Activated CD8-positive, alpha-beta memory T cell treated with anti-CD3 and anti-CD28 coated beads, Interleukin-2, amount 50 U/mL, for 24 hours (primary cell): Measurements from ENCODE around the gene OTUD6A.

Experiments used
- DNase-seq: peaks from one replicate; pipeline ENCODE4 v3.0.0-alpha.2; 2020; ENCODE audit errors: extremely low read depth

The OTUD6A gene, protein sequence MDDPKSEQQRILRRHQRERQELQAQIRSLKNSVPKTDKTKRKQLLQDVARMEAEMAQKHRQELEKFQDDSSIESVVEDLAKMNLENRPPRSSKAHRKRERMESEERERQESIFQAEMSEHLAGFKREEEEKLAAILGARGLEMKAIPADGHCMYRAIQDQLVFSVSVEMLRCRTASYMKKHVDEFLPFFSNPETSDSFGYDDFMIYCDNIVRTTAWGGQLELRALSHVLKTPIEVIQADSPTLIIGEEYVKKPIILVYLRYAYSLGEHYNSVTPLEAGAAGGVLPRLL

DNA sequence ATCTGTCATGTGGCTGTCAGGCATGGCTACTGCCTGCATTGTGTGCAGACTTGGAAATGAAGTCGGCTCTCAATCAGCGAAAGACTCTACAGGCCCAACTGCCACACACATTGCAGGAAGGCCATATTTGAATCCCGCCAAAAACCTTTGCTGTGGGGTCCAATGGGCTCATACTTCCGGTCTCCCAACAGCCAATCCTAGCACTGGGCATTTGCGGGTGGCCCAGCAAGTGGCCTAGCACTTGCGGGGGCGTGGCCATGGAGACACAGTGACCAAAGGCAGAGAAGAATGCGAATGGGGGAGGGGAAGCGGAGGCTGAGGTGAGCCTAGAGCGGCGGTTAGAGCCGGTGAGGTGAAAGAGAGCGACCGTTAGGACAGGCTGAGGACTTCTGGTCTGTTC lies at the start of gene OTUD6A:
Gene OTUD6A, plus strand, starts transcription at position 382 of the 400 bp plus-strand sequence. CDS start 68 bp downstream, outside the sequence.
- DNase-seq = no peak

DNA sequence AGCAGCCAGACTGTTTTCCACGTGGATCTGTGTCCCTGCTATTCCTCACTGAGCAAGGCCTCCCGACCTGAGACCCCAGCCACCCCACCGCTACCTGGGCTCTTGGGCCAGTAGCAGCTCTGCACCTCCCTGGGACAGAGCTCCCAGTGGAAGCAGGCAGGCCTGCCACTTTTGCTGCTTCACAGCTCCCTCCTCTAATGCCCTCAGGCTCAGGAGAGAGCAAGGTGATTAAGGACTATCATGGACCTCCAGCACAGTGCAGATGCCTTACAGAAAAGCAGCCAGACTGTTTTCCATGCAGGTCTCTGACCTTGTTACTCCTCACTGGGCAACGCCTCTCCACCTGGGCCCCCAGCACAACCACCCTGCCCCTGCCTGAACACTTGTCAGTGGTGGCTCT lies 49.5 kb upstream of the OTUD6A start:
- DNase-seq = no peak

DNA sequence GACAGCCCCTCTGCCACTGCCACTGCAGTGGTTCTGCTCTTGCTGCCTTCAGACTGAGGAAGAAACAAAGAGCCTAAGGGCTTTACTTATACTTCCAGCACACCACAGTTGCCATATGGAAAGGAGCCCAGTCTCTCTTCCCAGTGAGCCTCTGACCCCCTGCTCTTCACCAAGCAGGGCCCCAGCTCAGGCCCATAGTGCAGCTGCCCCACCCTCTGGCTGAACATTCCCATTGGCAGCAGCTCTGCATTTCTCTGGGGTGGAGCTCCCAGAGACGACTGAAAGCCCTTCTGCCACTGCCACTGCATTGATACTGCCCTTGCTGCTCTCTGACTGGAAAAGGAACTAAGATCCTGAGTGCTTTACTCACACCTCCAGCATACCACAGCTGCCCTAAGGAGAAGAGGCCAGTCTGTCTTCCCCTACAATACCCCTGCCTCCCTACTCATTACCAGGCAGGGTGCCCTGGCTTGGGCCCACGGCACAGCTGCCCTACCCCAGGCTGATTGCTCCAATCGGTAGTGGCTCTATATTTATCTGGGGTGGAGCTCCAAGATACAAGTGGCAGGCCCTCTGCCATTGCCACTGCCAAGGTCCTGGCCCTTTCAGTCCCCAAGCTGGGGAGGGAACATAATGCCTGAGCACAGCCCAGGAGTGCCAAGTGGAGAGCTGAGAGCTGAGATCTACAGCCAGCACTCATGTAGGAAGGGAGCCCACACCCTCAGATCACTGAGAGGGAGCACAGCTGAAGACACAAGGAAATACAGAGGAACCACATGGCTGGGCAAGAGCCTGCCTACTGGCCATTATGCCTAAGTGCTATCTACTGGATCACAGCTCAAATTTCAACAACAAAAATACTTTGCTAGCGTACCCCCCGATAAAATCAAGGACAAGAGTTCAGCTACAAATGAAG lies 48.5 kb upstream of the OTUD6A start:
- no peak for DNase-seq

DNA sequence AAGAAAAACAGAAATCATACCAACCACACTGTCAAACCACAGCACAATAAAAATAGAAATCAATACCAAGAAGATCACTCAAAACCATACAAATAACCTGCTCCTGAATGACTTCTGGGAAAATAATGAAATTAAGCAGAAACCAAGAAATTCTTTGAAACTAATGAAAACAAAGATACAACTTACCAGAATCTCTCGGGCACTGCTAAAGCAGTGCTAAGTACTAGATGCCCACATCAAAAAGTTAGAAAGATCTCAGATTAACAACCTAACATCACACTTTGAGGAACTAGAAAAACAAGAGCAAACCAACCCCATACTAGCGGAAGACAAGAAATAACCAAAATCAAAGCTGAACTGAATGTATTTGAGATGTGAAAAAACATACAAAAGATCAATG lies 45.7 kb upstream of the OTUD6A start:
- DNase-seq = no peak

DNA sequence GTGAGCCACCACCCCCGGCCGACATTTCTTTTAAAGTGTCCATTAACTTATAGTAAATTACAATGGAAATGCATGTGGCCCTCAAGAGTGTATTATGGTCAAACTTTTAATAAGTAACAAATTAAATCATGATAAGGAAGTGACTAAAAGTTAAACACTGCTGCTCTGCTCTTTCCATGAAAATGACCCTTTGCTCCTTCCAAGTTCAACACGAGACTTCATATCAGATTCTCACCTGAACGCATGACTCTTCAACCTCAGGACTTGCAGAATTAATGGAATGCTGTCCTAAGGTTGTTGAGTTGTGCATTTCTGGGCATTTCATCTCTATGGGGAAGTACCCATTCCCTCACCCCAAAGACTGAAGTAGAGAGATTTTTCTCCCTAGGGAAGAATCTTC lies 39.6 kb upstream of the OTUD6A start:
- DNase-seq = no peak

DNA sequence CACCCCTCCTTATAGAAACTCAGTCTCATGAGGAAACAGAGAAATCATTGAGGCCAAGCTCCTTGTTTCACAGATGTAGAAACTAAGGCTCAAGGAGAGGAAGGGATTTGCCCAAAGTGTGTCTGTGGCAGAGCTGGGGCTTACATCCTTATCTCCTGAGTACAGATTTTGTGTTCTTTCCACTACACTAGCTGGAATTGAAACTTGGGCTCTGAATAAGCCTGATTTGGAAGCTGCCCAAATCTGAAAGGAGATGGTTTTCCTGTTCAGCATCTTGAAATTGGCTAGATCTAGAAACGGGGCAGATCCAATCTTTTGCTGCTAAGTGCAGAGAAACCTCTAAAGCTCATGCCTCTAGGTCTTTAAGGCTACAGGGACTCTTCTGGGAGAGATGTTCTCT lies 36.8 kb upstream of the OTUD6A start:
- no peak for DNase-seq

DNA sequence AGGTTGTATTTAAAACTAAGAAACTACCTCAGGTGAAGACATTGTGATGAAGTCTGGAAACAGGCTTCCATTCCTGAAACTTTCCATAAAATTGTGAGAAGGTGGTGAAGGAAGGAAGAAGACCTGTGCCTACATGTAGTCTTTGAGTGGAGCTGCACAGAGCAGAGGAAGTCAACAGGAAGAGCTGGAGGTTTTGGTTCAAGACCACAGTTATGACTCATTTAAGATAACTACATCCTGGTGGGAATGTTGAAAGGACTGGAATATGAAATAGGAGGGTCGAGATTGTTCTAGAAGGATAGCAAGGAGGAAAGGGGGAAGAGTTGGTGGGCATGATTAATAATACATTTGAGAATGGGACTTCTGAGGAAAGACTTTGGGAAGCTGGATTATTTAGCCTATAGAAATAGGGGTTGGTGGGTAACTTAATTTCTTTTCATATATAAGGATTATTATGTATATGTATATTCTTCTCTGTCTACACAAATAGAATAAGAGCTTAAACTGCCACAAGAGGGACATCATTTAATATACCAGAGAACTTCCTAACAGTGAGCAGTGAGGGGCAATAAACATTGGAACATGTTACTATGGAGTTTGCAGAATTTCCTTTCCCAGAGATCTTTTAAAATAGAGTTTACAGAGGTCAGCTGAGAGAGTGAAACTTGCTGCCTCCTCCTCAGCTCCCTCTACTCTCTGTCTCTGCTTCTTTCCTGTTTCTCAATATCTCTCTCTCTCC lies 36.0 kb upstream of the OTUD6A start:
- DNase-seq = no peak

DNA sequence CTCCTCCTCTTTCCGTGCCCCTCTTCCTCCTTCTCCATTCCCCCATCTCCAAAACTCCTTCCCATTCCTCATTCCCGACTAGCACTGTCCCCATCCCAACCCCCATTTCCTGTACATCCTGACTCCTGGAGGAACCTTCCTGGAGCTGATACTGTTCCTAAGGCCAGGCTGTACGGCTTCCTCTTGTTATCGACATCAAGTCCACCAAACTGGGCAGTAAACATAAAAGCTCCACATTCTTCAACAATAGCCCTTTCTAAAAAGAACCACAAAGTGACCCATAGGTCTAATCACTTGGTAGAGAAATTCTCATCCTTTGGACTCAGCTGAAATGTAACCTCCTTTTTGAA lies 35.4 kb upstream of the OTUD6A start:
- no peak for DNase-seq

DNA sequence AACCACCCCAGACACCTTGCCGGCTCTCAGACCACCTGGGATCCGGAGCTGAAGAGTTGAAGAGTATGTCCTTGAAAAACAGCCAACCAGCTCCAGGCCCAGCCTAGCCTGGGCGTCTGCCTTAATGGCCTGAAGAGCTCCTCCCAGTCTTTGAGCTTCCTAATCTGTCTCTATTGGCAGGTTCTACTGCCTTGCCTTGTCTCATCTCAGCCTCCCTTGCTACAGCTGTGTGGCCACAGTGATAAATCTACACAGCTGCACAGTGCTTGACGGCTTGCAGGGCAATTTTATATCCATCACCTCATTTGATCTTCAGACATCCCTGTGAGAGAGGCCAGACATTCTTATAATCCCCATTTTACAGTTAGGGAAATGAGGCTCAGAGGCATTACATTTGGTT lies 32.4 kb upstream of the OTUD6A start:
- DNase-seq = no peak

DNA sequence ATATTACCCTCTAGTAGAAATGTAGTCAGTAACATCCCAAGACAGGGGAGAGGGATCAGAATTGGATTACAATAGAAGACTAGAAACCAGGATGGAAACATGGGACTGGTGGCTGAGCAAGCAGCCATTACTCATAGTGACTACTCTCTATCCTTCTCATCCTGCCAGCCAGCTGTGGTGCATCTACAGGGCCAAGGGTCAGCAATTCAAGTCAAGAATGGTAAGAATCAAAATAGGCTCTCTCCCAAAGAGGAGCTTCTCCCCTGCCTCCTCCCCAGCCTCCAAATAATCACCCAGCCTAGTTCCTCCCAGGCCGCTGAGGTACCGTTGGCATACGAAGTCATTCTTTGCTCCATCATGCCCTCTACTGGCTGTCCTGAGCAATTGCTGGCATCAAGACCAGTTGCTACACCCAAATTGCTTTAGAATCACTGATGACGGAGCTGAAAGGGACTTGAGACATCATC lies 31.9 kb upstream of the OTUD6A start:
- DNase-seq = no peak

DNA sequence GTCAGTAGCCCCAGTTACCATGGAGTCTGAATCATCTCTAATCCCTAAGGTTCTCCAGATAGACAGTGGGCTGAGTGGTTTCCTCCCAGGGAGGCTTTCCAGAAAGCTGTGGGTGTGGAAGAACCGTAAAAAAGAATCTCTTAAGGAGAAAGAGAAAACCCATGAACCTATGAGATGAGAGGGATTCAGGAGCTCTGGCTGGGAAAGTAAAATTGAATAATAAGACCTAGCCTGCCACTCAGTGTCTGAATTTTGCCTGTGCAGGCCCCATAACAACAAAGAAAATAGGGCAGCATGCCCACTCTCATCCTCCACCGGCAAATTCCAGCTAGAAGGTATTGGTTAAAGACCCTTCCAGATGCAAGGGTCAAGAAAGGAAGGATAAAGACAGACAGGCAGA lies 29.5 kb upstream of the OTUD6A start:
- DNase-seq = no peak

DNA sequence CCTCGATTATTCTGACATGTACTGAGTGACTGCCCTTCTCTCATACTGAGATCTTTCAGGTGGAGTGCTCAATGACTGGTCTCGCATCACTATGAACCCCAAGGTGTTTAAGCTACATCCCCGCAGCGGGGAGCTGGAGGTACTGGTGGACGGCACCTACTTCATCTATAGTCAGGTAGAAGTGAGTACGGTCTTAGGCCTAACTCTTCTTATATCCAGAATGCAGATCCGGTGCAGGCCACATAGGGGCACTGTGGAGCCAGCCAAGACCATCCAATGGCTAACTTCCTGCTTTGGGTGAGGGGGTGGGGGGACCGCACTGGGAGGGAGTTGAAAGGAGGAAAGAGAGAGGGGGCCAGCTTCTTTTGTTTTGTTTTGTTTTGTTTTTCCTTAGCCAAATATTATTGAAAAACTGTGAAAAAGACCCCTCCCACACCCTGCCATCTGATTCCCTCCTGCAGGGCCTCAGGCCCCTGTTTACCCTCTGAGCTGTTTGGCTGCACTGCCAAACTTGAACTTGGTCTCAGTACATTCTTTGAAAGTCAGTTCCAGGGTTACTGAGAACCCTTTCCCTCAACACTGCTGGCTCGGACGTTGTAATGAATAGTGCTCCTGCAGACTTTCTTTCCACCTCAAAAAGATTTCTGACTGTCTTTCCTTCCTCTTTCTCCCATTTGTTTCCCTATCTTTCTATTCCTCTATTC lies 28.8 kb upstream of the OTUD6A start:
- no peak for DNase-seq

DNA sequence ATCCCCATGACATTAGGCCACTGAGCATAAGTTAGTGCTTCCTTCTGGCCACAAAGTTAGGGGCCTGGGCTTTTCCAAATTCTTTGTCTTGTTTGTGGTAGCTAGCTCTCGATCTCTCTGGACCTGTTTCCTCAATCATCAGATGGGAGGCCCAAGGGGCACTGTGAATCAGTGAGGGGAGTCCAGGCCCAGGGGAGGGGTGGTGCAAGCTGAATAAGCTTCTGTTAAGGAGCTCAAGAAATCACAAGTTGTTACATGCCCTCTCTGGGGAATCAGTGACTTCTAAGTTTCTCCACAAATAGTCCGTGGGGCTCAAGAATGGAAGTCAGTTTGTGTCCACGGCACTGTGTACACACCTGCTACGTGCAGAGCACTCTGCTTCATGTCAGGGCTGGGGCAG lies 27.6 kb upstream of the OTUD6A start:
- DNase-seq = no peak

DNA sequence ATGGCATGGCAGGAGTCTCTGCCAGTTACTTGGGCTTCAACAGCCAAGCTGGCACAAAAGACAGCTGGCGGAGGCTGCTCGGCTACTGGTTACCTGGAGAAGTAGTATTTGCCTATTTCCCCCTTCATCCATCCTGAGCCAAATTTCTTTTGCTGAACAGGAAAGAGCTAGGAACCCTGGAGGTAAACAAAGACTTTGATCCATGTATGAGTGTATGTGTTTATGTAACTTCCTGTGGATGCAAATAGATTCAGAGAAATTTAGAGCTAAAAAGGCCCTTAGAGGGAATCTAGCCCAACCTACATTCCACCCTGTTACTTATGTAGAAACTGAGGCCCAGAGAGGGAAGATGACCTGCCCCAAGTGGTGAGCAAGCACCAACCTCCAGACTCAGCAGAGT lies 23.7 kb upstream of the OTUD6A start:
- DNase-seq = no peak

DNA sequence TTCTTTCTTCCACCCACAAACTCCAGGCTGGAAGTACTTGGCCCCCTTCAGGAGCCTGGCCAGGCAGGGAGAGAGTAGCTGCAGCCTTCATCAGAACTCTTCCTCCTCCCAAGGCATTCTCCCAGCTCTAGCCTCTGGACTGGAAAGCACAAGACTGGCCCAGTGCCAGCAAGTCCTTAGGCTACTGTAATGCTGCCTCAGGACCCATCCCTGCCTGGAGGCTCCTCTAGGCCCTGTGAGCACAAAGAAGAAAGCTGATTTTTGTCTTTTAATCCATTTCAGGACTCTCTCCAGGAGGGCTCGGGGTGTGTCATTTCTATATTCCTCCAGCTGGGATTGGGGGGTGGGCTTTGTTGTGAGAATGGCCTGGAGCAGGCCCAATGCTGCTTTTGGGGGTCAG lies 23.3 kb upstream of the OTUD6A start:
- DNase-seq = no peak

DNA sequence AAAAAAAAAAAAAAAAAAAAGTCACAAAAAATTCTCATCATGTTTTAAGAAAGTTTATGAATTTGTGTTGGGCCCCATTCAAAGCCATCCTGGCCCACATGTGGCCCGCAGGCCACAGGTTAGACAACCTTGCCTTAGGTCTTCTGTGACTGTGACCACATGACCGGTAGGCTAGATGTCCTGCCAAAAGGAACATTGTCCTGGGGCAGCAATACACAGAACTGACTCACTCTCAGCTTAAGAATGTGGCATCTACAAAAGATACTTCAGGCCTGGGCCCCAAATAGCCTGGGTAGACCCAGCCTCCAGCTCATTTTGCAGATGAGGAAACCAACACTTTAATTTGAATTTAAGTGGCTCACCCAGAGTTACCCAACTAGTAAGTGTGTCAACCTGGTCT lies 22.5 kb upstream of the OTUD6A start:
- DNase-seq = no peak

DNA sequence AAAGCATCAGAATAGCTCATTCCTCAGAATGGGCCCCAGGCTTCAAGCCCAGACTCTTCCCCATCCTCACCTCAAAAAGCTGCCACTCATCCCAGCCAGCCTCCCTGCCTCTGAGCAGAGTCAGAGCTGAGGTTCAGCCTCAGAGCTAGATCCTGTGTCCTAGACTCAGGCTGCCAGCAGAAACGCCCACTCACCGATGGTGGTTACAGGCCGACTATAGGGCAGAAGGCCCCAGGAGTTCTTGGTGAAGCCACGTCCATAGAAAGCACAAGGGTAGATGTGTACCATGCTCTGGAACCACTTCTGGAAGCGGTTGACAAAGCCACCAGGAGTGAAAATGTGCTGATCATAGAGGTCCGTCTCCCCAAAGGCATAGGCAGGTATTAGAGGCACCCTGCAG lies 20.3 kb upstream of the OTUD6A start:
- no peak for DNase-seq

DNA sequence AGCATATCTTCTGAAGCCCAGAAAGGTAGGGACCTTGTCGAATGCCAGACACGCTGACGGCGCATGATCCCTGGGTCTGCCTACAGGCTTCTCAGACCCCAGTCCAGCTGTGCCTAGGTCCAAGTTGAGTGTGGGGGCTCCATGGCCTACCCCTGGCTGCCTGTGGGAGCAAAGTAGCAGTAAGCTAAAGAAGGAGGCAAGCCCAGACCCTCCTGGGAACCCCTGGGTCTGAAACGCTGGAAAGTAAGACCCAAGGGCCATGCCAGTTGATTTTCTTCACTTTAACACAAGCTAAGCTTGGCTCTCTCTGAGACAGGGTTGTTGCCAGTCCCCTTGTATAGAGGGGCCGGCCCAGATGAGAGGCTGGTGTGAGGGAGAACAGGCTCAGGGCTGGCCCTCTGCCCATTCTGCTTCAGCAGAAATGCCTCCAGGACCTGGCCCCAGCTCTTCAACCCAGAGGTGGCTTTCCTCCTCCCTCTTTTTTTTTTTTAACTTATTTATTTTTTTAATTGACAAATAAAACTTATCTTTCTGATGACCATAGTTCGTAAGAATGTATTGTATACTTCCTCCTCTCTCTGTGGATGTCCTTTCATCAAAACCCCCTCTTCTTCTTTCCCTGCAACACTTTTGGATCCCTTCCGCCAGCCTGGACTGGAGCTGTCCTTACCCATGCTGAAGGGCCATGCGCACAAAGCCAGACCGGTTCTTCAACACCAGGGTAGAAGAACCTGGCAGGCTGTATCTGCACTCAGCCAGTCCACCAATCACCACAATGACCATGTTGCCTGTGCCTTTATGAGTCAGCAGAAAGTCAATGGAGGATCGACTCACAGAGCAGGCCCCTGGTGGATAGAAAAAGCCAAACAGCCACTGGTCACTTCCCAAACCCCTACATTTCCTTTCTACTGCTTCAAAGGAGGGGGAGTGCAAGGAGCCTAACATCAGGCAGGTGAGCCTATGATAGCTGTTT lies 19.6 kb upstream of the OTUD6A start:
- DNase-seq = no peak

DNA sequence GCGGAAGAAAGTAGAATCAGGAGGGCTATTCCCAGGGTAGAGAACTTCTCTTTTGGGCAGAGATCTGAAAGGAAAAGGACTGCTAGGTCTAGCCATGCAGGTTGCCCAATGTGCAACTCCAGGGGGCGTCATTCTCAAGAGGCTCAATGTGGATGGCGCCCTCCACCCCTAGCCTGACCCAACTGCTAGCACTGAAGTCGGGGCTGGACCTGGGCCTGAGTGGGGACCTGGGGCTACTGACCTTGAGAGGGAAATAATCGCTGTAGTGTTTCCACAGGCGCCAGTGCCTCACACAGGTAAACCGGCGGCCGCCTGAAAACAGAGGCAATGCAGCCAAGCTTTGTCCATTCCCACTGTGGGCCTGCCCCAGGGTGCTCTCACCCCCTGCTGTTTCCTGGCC lies 18.6 kb upstream of the OTUD6A start:
- no peak for DNase-seq

DNA sequence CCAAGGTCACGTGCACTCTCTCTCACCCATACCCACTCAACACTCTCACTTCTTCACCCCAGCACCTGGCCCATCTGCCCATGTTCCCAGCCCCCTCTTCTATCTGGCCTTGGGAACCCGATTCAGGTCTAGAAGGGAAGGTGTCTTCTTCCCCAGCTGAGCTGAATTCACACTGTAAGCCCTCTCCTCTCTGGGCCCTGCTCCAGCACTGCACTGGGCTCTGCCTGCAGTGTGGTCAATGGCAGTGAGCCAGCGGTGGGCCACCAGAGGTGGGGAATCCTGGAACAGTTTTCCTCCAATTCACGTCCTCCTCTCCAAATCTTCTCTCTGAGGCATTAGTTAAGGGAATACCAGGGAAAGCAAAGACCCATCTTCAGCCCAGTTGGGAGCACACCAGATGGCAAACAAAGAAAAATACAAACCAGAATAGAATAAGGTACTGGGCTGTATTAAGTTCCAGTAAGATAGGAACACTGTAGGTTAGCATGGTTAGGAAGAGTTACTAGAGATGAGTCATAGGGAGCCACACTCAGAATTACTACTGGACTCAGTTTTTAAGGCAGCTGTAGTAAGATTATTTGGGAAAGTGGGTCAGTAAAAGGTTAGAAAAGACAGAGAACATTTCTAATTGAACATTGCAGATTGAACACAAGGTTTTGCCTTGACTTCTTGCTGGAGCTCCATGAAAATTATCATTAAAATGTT lies 17.6 kb upstream of the OTUD6A start:
- no peak for DNase-seq
